T-helper 22 cell (primary cell): ENCODE data around the gene CD101.
"Not testable (repeated sequence)": the region's sequence is repeated elsewhere in the genome, so short reads cannot be mapped to it uniquely, and the experiment has no call there.

Experiments used
- DNase-seq: peaks from one replicate; pipeline ENCODE4 v3.0.0-alpha.2; 2020; ENCODE audit warnings: low read depth

Gene CD101, protein sequence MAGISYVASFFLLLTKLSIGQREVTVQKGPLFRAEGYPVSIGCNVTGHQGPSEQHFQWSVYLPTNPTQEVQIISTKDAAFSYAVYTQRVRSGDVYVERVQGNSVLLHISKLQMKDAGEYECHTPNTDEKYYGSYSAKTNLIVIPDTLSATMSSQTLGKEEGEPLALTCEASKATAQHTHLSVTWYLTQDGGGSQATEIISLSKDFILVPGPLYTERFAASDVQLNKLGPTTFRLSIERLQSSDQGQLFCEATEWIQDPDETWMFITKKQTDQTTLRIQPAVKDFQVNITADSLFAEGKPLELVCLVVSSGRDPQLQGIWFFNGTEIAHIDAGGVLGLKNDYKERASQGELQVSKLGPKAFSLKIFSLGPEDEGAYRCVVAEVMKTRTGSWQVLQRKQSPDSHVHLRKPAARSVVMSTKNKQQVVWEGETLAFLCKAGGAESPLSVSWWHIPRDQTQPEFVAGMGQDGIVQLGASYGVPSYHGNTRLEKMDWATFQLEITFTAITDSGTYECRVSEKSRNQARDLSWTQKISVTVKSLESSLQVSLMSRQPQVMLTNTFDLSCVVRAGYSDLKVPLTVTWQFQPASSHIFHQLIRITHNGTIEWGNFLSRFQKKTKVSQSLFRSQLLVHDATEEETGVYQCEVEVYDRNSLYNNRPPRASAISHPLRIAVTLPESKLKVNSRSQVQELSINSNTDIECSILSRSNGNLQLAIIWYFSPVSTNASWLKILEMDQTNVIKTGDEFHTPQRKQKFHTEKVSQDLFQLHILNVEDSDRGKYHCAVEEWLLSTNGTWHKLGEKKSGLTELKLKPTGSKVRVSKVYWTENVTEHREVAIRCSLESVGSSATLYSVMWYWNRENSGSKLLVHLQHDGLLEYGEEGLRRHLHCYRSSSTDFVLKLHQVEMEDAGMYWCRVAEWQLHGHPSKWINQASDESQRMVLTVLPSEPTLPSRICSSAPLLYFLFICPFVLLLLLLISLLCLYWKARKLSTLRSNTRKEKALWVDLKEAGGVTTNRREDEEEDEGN

GRCh38 chr1:117001254-117001927, at the start of gene CD101:
Gene CD101 (plus strand): TSS chr1:117001760. CDS start chr1:117001818, 58 bp downstream.
- no peak for DNase-seq

DNA sequence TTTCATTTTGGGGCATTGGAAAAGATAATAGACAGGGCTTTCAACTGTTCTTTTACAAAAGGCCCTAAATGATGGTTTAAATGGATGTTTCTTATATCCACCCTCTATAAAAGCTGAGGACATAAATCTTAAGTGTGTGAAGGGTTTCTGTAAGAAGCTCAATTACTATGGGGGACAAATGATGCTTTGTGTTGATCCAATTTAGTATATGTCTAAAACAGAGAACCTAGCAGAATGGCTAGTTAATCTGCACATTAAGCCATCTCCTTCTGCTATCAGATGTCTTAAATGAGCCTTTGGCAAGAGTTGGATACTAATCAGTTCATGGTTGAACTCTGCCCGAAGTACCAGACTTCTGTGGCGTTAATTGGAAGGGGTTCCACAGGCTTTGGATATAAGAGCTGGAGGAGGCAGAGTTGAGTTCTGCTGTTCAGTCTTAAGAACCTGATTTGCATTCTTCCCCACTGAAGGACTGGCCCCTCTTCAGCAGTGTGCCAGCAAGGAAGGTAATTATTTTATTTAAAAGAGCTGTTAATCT, 48.8 kb upstream of the CD101 start:
- no peak for DNase-seq

GRCh38 chr1:116954440-116954839, 47.1 kb upstream of the CD101 start:
- DNase-seq = no peak

DNA sequence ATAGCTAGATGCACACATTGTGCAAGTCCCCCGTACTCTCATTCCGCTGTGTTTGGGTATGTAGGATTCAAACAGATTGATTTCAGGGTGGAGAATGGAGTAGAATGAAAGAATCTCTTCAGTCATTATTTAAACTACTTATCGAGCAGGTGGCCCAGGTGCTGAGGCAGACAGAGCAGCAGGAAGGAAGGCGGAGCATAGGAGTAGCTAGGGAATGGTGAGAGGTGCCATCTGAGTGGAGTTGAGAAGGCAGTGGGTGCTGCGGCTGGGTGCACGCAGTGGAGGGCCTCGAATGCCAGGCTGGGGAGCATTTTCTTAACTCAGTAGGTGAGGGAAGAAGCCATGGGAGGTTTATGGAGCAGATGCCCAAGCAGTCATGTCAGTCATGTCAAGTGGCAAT, 45.2 kb upstream of the CD101 start:
- DNase-seq = no peak

DNA sequence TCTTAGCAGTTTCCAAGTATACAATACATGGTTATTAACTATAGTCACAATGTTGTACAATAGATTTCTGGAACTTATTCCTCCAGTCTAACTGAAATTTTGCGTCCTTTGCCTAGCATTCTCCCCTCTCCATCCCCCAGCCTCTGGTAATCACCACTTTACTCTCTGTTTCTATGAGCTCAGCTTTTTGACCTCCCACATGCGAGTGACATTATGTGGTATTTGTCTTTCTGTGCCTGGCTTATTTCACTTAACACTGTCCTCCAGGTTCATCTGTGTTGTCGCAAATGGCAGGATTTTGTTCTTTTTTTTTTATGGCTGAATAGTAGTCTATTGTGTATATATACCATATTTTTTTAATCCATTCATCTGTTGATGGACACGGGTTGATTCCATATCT, 43.9 kb upstream of the CD101 start:
- DNase-seq = no peak

DNA sequence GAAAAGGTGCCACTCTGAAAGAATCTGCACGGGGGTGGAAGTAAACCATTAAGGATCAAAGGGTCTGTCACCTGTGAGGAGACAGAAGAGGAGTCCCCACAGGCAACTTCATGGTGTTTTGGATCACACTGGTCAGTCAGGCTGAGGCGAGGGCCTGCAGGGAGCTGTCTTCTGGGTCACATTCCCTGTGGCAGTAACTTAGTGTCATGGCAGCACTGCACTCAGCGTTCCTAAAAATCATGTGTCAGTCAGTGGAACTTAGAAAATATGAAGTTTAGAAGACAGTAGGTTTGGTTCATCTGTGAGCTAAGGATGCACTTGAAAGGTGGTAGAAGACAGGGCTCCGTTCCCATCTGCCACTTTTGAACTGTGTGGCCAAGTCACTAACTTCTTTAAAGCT, 43.5 kb upstream of the CD101 start:
- DNase-seq = no peak

DNA sequence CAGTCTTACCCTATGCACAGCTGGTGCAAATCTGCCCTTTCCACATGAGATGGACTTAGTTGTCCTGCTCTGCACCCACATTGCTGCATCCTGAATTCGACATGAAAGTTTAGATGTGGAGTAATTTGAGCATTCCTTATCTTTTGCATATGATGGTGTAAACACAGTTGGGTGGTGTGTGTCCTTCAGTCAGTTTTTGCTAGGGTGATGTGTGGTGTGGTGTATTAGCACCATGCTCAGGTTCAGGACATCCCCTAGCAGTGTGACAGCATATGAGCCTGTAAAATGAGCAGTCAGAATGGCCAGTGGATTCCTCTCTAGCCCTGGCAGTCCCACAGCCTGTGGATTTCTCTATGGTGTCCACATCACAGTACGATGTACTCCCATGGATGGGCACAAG, 42.6 kb upstream of the CD101 start:
- no peak for DNase-seq

- DNase-seq = no peak
These were observed 40.0 kb upstream of the CD101 start for GRCh38 chr1:116961606-116962005.

DNA sequence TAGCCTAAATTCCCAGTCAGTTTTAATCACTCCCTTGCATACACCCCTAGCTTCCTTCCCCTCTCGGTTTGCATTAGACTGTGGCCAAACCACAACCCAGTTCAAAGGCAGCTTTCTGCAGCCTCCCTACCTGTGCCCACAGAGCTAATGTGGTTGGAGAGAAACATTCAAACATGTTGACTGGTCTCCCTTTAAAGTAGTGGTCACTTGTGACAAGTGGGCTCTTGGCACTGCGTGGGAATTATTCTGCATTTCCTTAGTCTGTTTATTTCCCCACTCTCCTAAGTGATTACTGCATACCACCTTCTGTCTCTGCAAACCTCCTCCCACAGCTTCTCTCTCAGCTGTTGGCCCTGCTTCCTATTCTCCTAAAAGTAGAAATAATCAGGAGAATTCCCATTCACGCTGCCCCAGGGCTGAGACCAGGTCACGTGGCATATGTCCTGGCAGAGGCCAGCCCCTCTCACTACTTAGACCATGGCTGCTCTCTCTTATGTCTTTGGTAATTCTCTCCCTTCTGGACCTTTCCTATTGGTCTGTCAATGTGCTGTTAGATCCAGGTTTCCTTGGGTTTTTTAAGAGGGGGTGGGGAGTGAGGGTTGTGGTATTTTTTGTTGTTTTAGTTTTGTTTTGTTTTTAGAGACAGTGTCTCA, 38.4 kb upstream of the CD101 start:
- no peak for DNase-seq

GRCh38 chr1:116966791-116967190, 34.8 kb upstream of the CD101 start:
- no peak for DNase-seq

DNA sequence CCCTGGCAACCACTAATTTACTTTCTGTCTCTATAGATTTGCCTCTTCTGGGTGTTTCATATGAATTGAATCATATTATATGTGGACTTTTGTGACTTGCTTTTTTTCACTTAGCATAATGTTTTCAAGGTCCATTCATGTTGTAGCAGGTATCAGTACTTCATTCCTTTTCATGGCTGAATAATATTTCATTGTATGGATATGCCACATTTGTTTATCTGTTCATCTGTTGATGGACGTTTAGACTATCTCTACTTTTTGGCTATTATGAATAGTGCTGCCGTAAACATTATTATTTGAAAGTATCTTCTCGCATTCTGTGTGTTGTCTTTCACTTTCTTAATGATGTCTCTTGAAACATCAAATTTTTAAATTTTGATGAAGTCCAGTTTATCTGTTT, 32.8 kb upstream of the CD101 start:
- DNase-seq = no peak

- DNase-seq = no peak
These were observed 30.2 kb upstream of the CD101 start for GRCh38 chr1:116971258-116971860.

DNA sequence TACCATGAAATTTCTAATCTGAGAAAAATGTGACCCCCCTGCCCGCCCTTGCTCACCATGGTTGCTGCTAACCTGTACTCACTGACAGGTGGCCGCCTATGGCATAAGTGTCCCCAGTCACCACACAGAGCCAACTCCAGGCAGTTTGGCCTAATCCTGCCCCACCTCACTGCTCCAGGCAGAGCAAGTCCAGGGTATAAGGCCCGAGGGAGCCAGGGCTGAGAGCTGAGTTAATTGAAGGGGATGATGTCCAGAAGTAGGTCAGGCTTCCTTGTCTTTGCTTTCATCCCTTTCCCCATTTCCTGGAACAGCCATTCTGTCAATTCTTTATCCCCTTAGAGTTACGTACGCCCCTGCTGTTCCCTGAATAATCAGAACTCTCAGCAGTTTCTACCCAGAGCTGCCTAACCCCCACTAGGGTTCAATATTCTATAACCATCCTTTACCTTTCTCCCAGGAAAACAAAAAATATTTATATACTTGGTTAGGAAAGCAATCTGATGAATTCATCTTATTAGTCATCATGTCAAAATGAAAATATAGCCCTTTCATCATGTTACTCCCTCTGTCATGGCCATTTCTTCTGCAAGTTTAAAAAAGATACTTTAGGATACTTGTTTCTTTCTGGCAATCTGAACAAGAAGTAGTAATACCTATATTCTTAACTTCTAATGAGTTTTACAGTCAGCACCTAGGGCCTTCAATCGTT, 29.4 kb upstream of the CD101 start:
- no peak for DNase-seq

GRCh38 chr1:116972674-116973030, 28.9 kb upstream of the CD101 start:
- no peak for DNase-seq

DNA sequence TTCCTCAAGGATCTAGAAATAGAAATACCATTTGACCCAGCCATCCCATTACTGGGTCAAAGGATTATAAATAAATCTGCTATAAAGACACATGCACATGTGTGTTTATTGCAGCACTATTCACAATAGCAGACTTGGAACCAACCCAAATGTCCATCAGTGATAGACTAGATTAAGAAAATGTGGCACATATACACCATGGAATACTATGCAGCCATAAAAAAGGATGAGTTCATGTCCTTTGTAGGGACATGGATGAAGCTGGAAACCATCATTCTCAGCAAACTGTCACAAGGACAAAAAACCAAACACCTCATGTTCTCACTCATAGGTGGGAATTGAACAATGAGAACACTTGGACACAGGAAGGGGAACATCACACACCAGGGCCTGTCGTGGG, 21.3 kb upstream of the CD101 start:
- DNase-seq = not testable (repeated sequence)

- DNase-seq = no peak
These were observed 20.0 kb upstream of the CD101 start for GRCh38 chr1:116981521-116982037.

DNA sequence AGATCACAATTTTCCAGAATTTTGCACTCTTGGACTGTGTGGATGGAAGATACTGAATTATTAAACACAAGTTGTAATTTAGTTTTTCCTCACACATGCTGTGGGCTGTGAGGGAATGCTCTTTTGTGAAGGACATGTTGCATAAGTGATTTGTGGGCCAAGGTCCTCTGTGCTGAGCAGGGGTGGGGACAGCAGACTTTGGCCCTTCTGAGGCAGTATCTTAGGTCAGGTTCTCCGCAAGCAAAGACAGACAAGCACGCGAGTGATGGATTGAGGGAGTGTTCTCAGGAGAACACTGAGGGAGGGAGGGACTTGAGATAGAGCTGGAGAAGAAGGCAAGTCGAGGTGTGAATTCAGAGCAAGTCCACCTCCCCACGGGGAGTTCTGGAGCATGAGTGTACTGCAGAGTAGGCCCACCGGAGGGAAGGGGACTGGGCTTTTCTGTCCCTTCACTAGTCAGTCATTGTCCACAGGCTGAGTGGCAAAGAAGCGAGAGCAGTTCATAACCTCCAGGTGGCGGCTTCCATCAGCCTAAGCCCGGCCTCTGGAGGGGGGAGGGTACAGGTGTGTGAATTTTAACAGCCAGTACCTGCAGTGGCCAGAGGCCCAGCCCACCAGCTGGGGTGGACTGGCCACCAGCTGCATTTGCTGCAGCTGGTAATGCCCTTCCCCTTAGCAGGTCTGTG, 19.1 kb upstream of the CD101 start:
- no peak for DNase-seq

- DNase-seq = no peak
These were observed 18.4 kb upstream of the CD101 start for GRCh38 chr1:116983112-116983511.

- DNase-seq = no peak
These were observed 17.9 kb upstream of the CD101 start for GRCh38 chr1:116983678-116984077.
